DMS 273 (cell line): ENCODE measurements around the gene GRM4.
A peak's percentile ranks its signal among the peaks of the same experiment; 100 is the strongest.
"Not testable (repeated sequence)": the region's sequence is repeated elsewhere in the genome, so short reads cannot be mapped to it uniquely, and the experiment has no call there.

Experiments used
- DNase-seq: peaks from one replicate; lab custom pipeline; 2025; ENCODE audit not compliant: unreplicated experiment; lab: John Stamatoyannopoulos, UW

Gene GRM4

GRCh38 chr6:34027445-34027936 is 118.4 kb downstream of the GRM4 start:
- peak; percentile 82 for DNase-seq

- no peak for DNase-seq
Measured at GRCh38 chr6:34025861-34026260, 120.0 kb downstream of the GRM4 start.

GRCh38 chr6:34025112-34025807 is 120.6 kb downstream of the GRM4 start:
- no peak for DNase-seq

- DNase-seq: no peak
Measured at GRCh38 chr6:34022873-34023255, 123.0 kb downstream of the GRM4 start.

GRCh38 chr6:34022250-34022872 is 123.5 kb downstream of the GRM4 start:
- no peak for DNase-seq

- DNase-seq: peak; percentile 31
Measured at GRCh38 chr6:34021554-34022190, 124.2 kb downstream of the GRM4 start.

GRCh38 chr6:34020807-34021553 is 124.9 kb downstream of the GRM4 start:
- no peak for DNase-seq

GRCh38 chr6:34020278-34020677 is 125.6 kb downstream of the GRM4 start:
- no peak for DNase-seq

- peak; percentile 31 for DNase-seq
Measured at GRCh38 chr6:34018961-34019606, 126.8 kb downstream of the GRM4 start.

- DNase-seq: no peak
Measured at GRCh38 chr6:34018026-34018425, 127.9 kb downstream of the GRM4 start.

GRCh38 chr6:34017106-34017805 is 128.6 kb downstream of the GRM4 start:
- no peak for DNase-seq

GRCh38 chr6:34016573-34016972 is 129.3 kb downstream of the GRM4 start:
- DNase-seq: not testable (repeated sequence)

- peak; percentile 67 for DNase-seq
Measured at GRCh38 chr6:34015586-34015985, 130.3 kb downstream of the GRM4 start.

- no peak for DNase-seq
Measured at GRCh38 chr6:34011264-34011663, 134.6 kb downstream of the GRM4 start.

- no peak for DNase-seq
Measured at GRCh38 chr6:34005901-34006531, 139.9 kb downstream of the GRM4 start.

GRCh38 chr6:34004706-34005105 is 141.2 kb downstream of the GRM4 start:
- DNase-seq: no peak

GRCh38 chr6:34003962-34004361 is 141.9 kb downstream of the GRM4 start:
- no peak for DNase-seq

GRCh38 chr6:34001706-34002621 is 143.9 kb downstream of the GRM4 start:
- no peak for DNase-seq

GRCh38 chr6:34000281-34000680 is 145.6 kb downstream of the GRM4 start:
- DNase-seq: no peak
